ENCODE data around the gene CACHD1.
A peak's percentile ranks its signal among the peaks of the same experiment; 100 is the strongest.

Gene CACHD1

GRCh38 chr1:64683419-64683818 is 213.5 kb downstream of the CACHD1 start:
- Histone ChIP-seq H2BK120ac (ENCODE audit: low read depth, low read length) (no peak overlapping the region), H3K56ac (ENCODE audit: low read length) (no peak overlapping the region), H3K79me1 (ENCODE audit: low read length) (no peaks in the 10 kb centered on the region), H3K9ac (ENCODE audit: low read length) (no peak overlapping the region), H2BK5ac (ENCODE audit: low read length) (no peak overlapping the region), H3K27ac (ENCODE audit: low read depth, low read length) (no peak overlapping the region), H3K18ac (ENCODE audit: low read length) (no peak overlapping the region), H3K79me2 (ENCODE audit: control insufficient read depth, insufficient read depth, low read length) (no peaks in the 10 kb centered on the region), H2AK5ac (ENCODE audit: low read length) (no peak overlapping the region), H3K27me3 (ENCODE audit: insufficient read depth, low read length, poor library complexity) (no peaks in the 10 kb centered on the region), H4K8ac (ENCODE audit: low read depth, low read length) (no peak overlapping the region), H4K5ac (ENCODE audit: low read length) (no peak overlapping the region), H3K4me3 (ENCODE audit: low read length) (no peak overlapping the region), H3K4me1 (ENCODE audit: control insufficient read depth, low read depth, low read length) (no peaks in the 10 kb centered on the region), H2BK15ac (replicated peaks; ENCODE audit: low read depth) (no peak overlapping the region), H3K36me3 (ENCODE audit: control insufficient read depth, insufficient read depth, low read length) (peaks cover 21% of the 10 kb centered on the region), H3K4ac (ENCODE audit: low read depth, low read length) (no peak overlapping the region), H3K23ac (ENCODE audit: low read length) (no peak overlapping the region), H3K4me2 (ENCODE audit: low read length) (no peak overlapping the region)
- DNase-seq, result no peak
- no CpG with 5 or more reads among the region's 2 CpGs for WGBS (ENCODE audit: extremely low coverage, insufficient coverage, low lambda C conversion rate)

- H2BK5ac ChIP-seq (ENCODE audit: low read length), result no peak overlapping the region
- no peak overlapping the region for H3K27ac ChIP-seq (ENCODE audit: low read depth, low read length)
- H3K4ac ChIP-seq (ENCODE audit: low read depth, low read length), result no peak overlapping the region
- no peak overlapping the region for H3K18ac ChIP-seq (ENCODE audit: low read length)
- H2BK15ac ChIP-seq (replicated peaks; ENCODE audit: low read depth), result no peak overlapping the region
- H3K4me1 ChIP-seq (ENCODE audit: control insufficient read depth, low read depth, low read length), result no peaks in the 10 kb centered on the region
- no CpG with 5 or more reads among the region's 1 CpG for WGBS (ENCODE audit: extremely low coverage, insufficient coverage, low lambda C conversion rate)
- H3K4me3 ChIP-seq (ENCODE audit: low read length), result no peak overlapping the region
- no peaks in the 10 kb centered on the region for H3K79me1 ChIP-seq (ENCODE audit: low read length)
- no peaks in the 10 kb centered on the region for H3K79me2 ChIP-seq (ENCODE audit: control insufficient read depth, insufficient read depth, low read length)
- H3K36me3 ChIP-seq (ENCODE audit: control insufficient read depth, insufficient read depth, low read length), result peaks cover 16% of the 10 kb centered on the region
- no peak overlapping the region for H3K9ac ChIP-seq (ENCODE audit: low read length)
- no peak overlapping the region for H2AK5ac ChIP-seq (ENCODE audit: low read length)
- no peak overlapping the region for H3K56ac ChIP-seq (ENCODE audit: low read length)
- no peak overlapping the region for H3K4me2 ChIP-seq (ENCODE audit: low read length)
- H4K5ac ChIP-seq (ENCODE audit: low read length), result no peak overlapping the region
- H3K27me3 ChIP-seq (ENCODE audit: insufficient read depth, low read length, poor library complexity), result no peaks in the 10 kb centered on the region
- DNase-seq, result no peak
- no peak overlapping the region for H3K23ac ChIP-seq (ENCODE audit: low read length)
- H2BK120ac ChIP-seq (ENCODE audit: low read depth, low read length), result no peak overlapping the region
- no peak overlapping the region for H4K8ac ChIP-seq (ENCODE audit: low read depth, low read length)
Measured at GRCh38 chr1:64685217-64685616, 215.3 kb downstream of the CACHD1 start.

- Histone ChIP-seq H2BK15ac (replicated peaks; ENCODE audit: low read depth) (no peak overlapping the region), H3K4ac (ENCODE audit: low read depth, low read length) (no peak overlapping the region), H4K5ac (ENCODE audit: low read length) (no peak overlapping the region), H3K36me3 (ENCODE audit: control insufficient read depth, insufficient read depth, low read length) (peaks cover 13% of the 10 kb centered on the region), H2BK5ac (ENCODE audit: low read length) (no peak overlapping the region), H3K4me2 (ENCODE audit: low read length) (no peak overlapping the region), H3K79me2 (ENCODE audit: control insufficient read depth, insufficient read depth, low read length) (no peaks in the 10 kb centered on the region), H3K4me3 (ENCODE audit: low read length) (no peak overlapping the region), H3K4me1 (ENCODE audit: control insufficient read depth, low read depth, low read length) (no peaks in the 10 kb centered on the region), H4K8ac (ENCODE audit: low read depth, low read length) (no peak overlapping the region), H3K23ac (ENCODE audit: low read length) (no peak overlapping the region), H3K27ac (ENCODE audit: low read depth, low read length) (no peak overlapping the region), H3K27me3 (ENCODE audit: insufficient read depth, low read length, poor library complexity) (no peaks in the 10 kb centered on the region), H3K18ac (ENCODE audit: low read length) (no peak overlapping the region), H3K9ac (ENCODE audit: low read length) (no peak overlapping the region), H3K56ac (ENCODE audit: low read length) (no peak overlapping the region), H3K79me1 (ENCODE audit: low read length) (no peaks in the 10 kb centered on the region), H2AK5ac (ENCODE audit: low read length) (no peak overlapping the region), H2BK120ac (ENCODE audit: low read depth, low read length) (no peak overlapping the region)
- no CpG with 5 or more reads among the region's 6 CpGs for WGBS (ENCODE audit: extremely low coverage, insufficient coverage, low lambda C conversion rate)
- no peak for DNase-seq
Measured at GRCh38 chr1:64685765-64686341, 215.9 kb downstream of the CACHD1 start.

- H4K5ac ChIP-seq (ENCODE audit: low read length), result no peak overlapping the region
- H2BK5ac ChIP-seq (ENCODE audit: low read length), result no peak overlapping the region
- H3K18ac ChIP-seq (ENCODE audit: low read length), result no peak overlapping the region
- H2AK5ac ChIP-seq (ENCODE audit: low read length), result no peak overlapping the region
- no CpG with 5 or more reads among the region's 7 CpGs for WGBS (ENCODE audit: extremely low coverage, insufficient coverage, low lambda C conversion rate)
- DNase-seq, result peak; percentile 56
- H4K8ac ChIP-seq (ENCODE audit: low read depth, low read length), result no peak overlapping the region
- H2BK15ac ChIP-seq (replicated peaks; ENCODE audit: low read depth), result no peak overlapping the region
- no peaks in the 10 kb centered on the region for H3K4me1 ChIP-seq (ENCODE audit: control insufficient read depth, low read depth, low read length)
- H3K36me3 ChIP-seq (ENCODE audit: control insufficient read depth, insufficient read depth, low read length), result peaks cover 11% of the 10 kb centered on the region
- H3K23ac ChIP-seq (ENCODE audit: low read length), result no peak overlapping the region
- no peak overlapping the region for H2BK120ac ChIP-seq (ENCODE audit: low read depth, low read length)
- H3K79me1 ChIP-seq (ENCODE audit: low read length), result no peaks in the 10 kb centered on the region
- H3K4me2 ChIP-seq (ENCODE audit: low read length), result no peak overlapping the region
- no peaks in the 10 kb centered on the region for H3K79me2 ChIP-seq (ENCODE audit: control insufficient read depth, insufficient read depth, low read length)
- H3K9ac ChIP-seq (ENCODE audit: low read length), result no peak overlapping the region
- H3K27ac ChIP-seq (ENCODE audit: low read depth, low read length), result no peak overlapping the region
- H3K4me3 ChIP-seq (ENCODE audit: low read length), result no peak overlapping the region
- H3K4ac ChIP-seq (ENCODE audit: low read depth, low read length), result no peak overlapping the region
- no peak overlapping the region for H3K56ac ChIP-seq (ENCODE audit: low read length)
- no peaks in the 10 kb centered on the region for H3K27me3 ChIP-seq (ENCODE audit: insufficient read depth, low read length, poor library complexity)
Measured at GRCh38 chr1:64686828-64687724, 217.1 kb downstream of the CACHD1 start.

- Histone ChIP-seq H4K8ac (ENCODE audit: low read depth, low read length) (no peak overlapping the region), H3K36me3 (ENCODE audit: control insufficient read depth, insufficient read depth, low read length) (peaks cover 9% of the 10 kb centered on the region), H3K27me3 (ENCODE audit: insufficient read depth, low read length, poor library complexity) (no peaks in the 10 kb centered on the region), H3K4me3 (ENCODE audit: low read length) (no peak overlapping the region), H3K4ac (ENCODE audit: low read depth, low read length) (no peak overlapping the region), H4K5ac (ENCODE audit: low read length) (no peak overlapping the region), H3K9ac (ENCODE audit: low read length) (no peak overlapping the region), H3K79me2 (ENCODE audit: control insufficient read depth, insufficient read depth, low read length) (no peaks in the 10 kb centered on the region), H3K23ac (ENCODE audit: low read length) (no peak overlapping the region), H3K4me1 (ENCODE audit: control insufficient read depth, low read depth, low read length) (no peaks in the 10 kb centered on the region), H2BK120ac (ENCODE audit: low read depth, low read length) (no peak overlapping the region), H2AK5ac (ENCODE audit: low read length) (no peak overlapping the region), H3K18ac (ENCODE audit: low read length) (no peak overlapping the region), H2BK5ac (ENCODE audit: low read length) (no peak overlapping the region), H3K4me2 (ENCODE audit: low read length) (no peak overlapping the region), H2BK15ac (replicated peaks; ENCODE audit: low read depth) (no peak overlapping the region), H3K79me1 (ENCODE audit: low read length) (no peaks in the 10 kb centered on the region), H3K27ac (ENCODE audit: low read depth, low read length) (no peak overlapping the region), H3K56ac (ENCODE audit: low read length) (no peak overlapping the region)
- DNase-seq, result no peak
- WGBS (ENCODE audit: extremely low coverage, insufficient coverage, low lambda C conversion rate), result no CpG with 5 or more reads among the region's 3 CpGs
Measured at GRCh38 chr1:64687725-64688327, 217.9 kb downstream of the CACHD1 start.
